Vagina (tissue), 2 donors: ENCODE data around the gene NACAD.

Experiments used
- POLR2A ChIP-seq, 2 donors: fragments of 450-650 bp; IDR thresholded peaks; one replicate each; pipeline ENCODE4 v1.6.1; 2017; ENCODE audit warnings: antibody characterized with exemption in 2 of 2, mild to moderate bottlenecking in 2 of 2, moderate library complexity in 2 of 2
- POLR2AphosphoS5 ChIP-seq, 2 donors: sonication (generic); formaldehyde crosslinking; IDR thresholded peaks; one replicate each; pipeline ENCODE4 v1.9.0; 2017; ENCODE audit warnings: antibody characterized with exemption in 2 of 2, mild to moderate bottlenecking in 2 of 2, low read depth in 1 of 2; ENCODE audit not compliant: insufficient read depth in 1 of 2
- TF ChIP-seq, protein P1 (sequence below), 3 experiments: fragments of 450-650 bp in 2 of 3; fragments of 200-600 bp in 1 of 3; sonication (generic) in 1 of 3; IDR thresholded peaks; one replicate each; pipeline ENCODE4 v1.5.1; 2017 to 2019; ENCODE audit warnings: antibody characterized with exemption in 3 of 3, mild to moderate bottlenecking in 2 of 3, moderate library complexity in 2 of 3

- TF ChIP-seq POLR2A (IDR thresholded peaks at IDR 0.05), result no peak
- TF ChIP-seq, protein P1, sequence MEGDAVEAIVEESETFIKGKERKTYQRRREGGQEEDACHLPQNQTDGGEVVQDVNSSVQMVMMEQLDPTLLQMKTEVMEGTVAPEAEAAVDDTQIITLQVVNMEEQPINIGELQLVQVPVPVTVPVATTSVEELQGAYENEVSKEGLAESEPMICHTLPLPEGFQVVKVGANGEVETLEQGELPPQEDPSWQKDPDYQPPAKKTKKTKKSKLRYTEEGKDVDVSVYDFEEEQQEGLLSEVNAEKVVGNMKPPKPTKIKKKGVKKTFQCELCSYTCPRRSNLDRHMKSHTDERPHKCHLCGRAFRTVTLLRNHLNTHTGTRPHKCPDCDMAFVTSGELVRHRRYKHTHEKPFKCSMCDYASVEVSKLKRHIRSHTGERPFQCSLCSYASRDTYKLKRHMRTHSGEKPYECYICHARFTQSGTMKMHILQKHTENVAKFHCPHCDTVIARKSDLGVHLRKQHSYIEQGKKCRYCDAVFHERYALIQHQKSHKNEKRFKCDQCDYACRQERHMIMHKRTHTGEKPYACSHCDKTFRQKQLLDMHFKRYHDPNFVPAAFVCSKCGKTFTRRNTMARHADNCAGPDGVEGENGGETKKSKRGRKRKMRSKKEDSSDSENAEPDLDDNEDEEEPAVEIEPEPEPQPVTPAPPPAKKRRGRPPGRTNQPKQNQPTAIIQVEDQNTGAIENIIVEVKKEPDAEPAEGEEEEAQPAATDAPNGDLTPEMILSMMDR (IDR thresholded peaks at IDR 0.05), result no peak
- TF ChIP-seq POLR2AphosphoS5 (IDR thresholded peaks at IDR 0.05; ENCODE audit: insufficient read depth in 1 of 2, low read depth in 1 of 2), result no peak
These were observed 24.6 kb downstream of the NACAD start for GRCh38 chr7:45064047-45064725.
